ENCODE measurements around the gene SMARCD2. TPM values are rescaled to one million over a fixed set of nuclear protein-coding genes. Genes with fewer than 3 reads are reported as not detected.

The SMARCD2 gene
- polyA plus RNA-seq, 1 donor from 2014 or later, result 96.1 TPM

Other genes with a start within 250 kb of the SMARCD2 start
- gene TACO1, start 241.8 kb downstream of the SMARCD2 start, polyA plus RNA-seq, result 19.5 TPM
- 22.5 TPM for gene MAP3K3, start 220.3 kb downstream of the SMARCD2 start, polyA plus RNA-seq
- 845 TPM for gene LIMD2, start 142.6 kb downstream of the SMARCD2 start, polyA plus RNA-seq
- gene STRADA, start 100.9 kb downstream of the SMARCD2 start, polyA plus RNA-seq, result 24.9 TPM
- 36.7 TPM for gene CCDC47, start 69.1 kb downstream of the SMARCD2 start, polyA plus RNA-seq
- 16.2 TPM for gene DDX42, start 68.5 kb downstream of the SMARCD2 start, polyA plus RNA-seq
- gene PSMC5, start 15.3 kb downstream of the SMARCD2 start, polyA plus RNA-seq, result 139 TPM
- 28.7 TPM for gene FTSJ3, start 15.0 kb downstream of the SMARCD2 start, polyA plus RNA-seq
- gene CSH2, start 31.0 kb upstream of the SMARCD2 start, polyA plus RNA-seq, result not detected
- gene GH2, start 39.3 kb upstream of the SMARCD2 start, polyA plus RNA-seq, result not detected
- not detected for gene CSH1, start 53.9 kb upstream of the SMARCD2 start, polyA plus RNA-seq
- gene CSHL1, start 68.6 kb upstream of the SMARCD2 start, polyA plus RNA-seq, result not detected
- 2.0 TPM for gene GH1, start 76.2 kb upstream of the SMARCD2 start, polyA plus RNA-seq
- 1,452 TPM for gene CD79B, start 89.6 kb upstream of the SMARCD2 start, polyA plus RNA-seq
- gene SCN4A, start 130.2 kb upstream of the SMARCD2 start, polyA plus RNA-seq, result 0.10 TPM
- 3.2 TPM for gene PRR29, start 155.7 kb upstream of the SMARCD2 start, polyA plus RNA-seq
- 183 TPM for gene ICAM2, start 177.9 kb upstream of the SMARCD2 start, polyA plus RNA-seq